ENCODE data around the gene GDPGP1. TPM values are rescaled to one million over a fixed set of nuclear protein-coding genes. Genes with fewer than 3 reads are reported as not detected.

The GDPGP1 gene
- total and polyA plus RNA-seq, 10 of the 15 experiments (the other 5 are each of a cell fraction or from before 2014, with no cell fraction given): 0.68 to 8.9 (median 3.0) TPM

DNA sequence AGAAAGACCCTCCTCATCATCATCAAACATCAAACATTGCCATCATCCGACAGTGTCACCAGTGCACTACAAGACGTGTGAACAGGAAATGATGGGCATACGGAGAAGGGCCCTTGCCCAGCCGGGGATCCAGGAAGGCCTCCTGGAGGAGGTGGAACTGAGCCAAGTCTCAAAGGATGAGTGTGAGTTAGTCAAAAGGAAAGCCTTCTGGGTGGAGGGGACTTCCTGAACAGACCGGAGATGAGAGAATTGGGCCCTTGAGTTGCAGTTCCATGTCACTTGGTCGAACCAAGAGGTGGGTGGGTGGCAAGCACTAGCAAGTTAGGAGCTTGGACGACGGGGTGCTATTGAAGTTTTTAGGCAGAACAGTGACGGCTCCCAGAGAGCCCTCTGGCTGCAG, 24.4 kb upstream of the GDPGP1 start (continued):
- TF ChIP-seq, protein P1, sequence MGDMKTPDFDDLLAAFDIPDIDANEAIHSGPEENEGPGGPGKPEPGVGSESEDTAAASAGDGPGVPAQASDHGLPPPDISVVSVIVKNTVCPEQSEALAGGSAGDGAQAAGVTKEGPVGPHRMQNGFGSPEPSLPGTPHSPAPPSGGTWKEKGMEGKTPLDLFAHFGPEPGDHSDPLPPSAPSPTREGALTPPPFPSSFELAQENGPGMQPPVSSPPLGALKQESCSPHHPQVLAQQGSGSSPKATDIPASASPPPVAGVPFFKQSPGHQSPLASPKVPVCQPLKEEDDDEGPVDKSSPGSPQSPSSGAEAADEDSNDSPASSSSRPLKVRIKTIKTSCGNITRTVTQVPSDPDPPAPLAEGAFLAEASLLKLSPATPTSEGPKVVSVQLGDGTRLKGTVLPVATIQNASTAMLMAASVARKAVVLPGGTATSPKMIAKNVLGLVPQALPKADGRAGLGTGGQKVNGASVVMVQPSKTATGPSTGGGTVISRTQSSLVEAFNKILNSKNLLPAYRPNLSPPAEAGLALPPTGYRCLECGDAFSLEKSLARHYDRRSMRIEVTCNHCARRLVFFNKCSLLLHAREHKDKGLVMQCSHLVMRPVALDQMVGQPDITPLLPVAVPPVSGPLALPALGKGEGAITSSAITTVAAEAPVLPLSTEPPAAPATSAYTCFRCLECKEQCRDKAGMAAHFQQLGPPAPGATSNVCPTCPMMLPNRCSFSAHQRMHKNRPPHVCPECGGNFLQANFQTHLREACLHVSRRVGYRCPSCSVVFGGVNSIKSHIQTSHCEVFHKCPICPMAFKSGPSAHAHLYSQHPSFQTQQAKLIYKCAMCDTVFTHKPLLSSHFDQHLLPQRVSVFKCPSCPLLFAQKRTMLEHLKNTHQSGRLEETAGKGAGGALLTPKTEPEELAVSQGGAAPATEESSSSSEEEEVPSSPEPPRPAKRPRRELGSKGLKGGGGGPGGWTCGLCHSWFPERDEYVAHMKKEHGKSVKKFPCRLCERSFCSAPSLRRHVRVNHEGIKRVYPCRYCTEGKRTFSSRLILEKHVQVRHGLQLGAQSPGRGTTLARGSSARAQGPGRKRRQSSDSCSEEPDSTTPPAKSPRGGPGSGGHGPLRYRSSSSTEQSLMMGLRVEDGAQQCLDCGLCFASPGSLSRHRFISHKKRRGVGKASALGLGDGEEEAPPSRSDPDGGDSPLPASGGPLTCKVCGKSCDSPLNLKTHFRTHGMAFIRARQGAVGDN (IDR thresholded peaks at IDR 0.05): no peak
- TF ChIP-seq USF2 (IDR thresholded peaks at IDR 0.05; ENCODE audit: borderline replicate concordance, low read depth, low read length) (no peak), REST (IDR thresholded peaks at IDR 0.05; ENCODE audit: low read depth, low read length) (no peak), USF1 (IDR thresholded peaks at IDR 0.05; ENCODE audit: borderline replicate concordance, extremely low read length, insufficient read depth, low read depth, low read length) (no peak), CBX5 (IDR thresholded peaks at IDR 0.05; ENCODE audit: low read depth) (no peak), NR2C2 (IDR thresholded peaks at IDR 0.05; ENCODE audit: borderline replicate concordance, control insufficient read depth, insufficient read length, low read depth) (no peak), NFYA (IDR thresholded peaks at IDR 0.05; ENCODE audit: borderline replicate concordance, low read depth, low read length) (no peak), SIX5 (IDR thresholded peaks at IDR 0.05; ENCODE audit: low read depth, low read length, severe bottlenecking) (no peak), NBN (IDR thresholded peaks at IDR 0.05) (peak; percentile 58; the same call in 1 of the 2 replicates), ZNF207 (IDR thresholded peaks at IDR 0.05; ENCODE audit: borderline replicate concordance) (no peak), NRF1 (conservative IDR thresholded peaks at IDR 0.05; ENCODE audit: low read depth, low read length) (no peak), ZZZ3 (IDR thresholded peaks at IDR 0.05; ENCODE audit: control insufficient read depth, insufficient read length, low read depth) (no peak), E4F1 (IDR thresholded peaks at IDR 0.05; ENCODE audit: borderline replicate concordance, partially characterized antibody) (no peak), CEBPB (IDR thresholded peaks at IDR 0.05; ENCODE audit: borderline replicate concordance in 1 of 2, low read depth in 2 of 2, low read length in 2 of 2) (no peak)
- TF ChIP-seq, protein P2, sequence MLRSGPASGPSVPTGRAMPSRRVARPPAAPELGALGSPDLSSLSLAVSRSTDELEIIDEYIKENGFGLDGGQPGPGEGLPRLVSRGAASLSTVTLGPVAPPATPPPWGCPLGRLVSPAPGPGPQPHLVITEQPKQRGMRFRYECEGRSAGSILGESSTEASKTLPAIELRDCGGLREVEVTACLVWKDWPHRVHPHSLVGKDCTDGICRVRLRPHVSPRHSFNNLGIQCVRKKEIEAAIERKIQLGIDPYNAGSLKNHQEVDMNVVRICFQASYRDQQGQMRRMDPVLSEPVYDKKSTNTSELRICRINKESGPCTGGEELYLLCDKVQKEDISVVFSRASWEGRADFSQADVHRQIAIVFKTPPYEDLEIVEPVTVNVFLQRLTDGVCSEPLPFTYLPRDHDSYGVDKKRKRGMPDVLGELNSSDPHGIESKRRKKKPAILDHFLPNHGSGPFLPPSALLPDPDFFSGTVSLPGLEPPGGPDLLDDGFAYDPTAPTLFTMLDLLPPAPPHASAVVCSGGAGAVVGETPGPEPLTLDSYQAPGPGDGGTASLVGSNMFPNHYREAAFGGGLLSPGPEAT (IDR thresholded peaks at IDR 0.05; ENCODE audit: low read depth): peak; percentile 71
